Hippocampal formation (tissue), 2 donors: Measurements from ENCODE around the gene PLD3.
"Not testable (repeated sequence)": the region's sequence is repeated elsewhere in the genome, so short reads cannot be mapped to it uniquely, and the experiment has no call there.

Source experiments
- DNase-seq, 2 donors: peaks; one replicate each; lab custom pipeline; 2025; lab: John Stamatoyannopoulos, UW

Gene PLD3

DNA sequence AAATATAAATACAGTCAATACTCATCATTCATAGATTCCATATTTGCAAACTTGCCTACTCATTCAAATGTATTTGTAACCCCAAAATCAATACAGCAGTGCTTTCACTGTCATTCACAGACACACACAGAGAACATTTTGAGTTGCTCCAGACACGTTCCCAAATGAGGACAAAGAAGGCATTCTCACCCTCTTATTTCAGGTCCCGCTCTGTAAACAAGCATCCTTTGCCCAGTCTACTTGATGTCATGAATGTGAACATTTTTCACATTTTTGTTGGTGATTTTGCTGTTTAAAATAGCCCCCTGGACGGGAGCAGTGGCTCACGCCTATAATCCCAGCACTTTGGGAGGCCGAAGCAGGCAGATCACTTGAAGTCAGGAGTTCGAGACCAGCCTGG, 15.8 kb upstream of the PLD3 start:
- peak in 1 of 2 donors; percentile 42 for DNase-seq

DNA sequence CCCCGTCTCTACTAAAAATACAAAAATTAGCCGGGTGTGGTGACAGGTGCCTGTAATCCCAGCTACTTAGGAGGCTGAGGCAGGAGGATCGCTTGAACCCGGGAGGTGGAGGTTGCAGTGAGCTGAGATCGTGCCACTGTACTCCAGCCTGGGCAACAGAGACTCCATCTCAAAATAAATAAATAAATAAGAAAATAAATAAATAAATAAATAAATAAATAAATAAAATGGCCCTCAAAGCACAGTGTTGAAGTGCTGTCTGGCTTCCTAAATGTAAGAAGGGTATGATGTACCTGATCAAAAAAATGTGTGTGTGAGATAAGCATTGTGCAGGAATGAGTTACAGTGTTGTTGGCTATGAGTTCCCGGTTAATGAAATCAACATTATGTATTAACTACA, 15.4 kb upstream of the PLD3 start:
- DNase-seq = not testable (repeated sequence)

DNA sequence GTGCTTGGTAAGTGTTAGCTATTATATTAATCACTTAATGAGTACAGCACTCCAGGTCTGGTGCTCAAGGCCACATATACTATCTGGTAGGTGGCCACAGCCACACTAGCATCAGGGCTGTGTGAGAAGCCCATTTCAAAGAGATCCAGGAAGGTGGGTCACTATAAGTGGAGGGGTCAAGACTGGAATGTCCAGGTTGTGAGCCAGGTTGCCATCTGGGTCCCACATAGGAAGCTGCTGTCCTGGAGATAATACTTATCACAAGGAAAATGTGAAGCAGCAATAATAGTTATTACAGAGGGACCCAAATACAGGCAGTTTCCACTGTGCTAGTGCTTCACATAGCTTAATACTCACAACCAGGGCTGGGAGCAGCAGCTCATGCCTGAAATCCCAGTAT, 13.4 kb upstream of the PLD3 start:
- no peak for DNase-seq

DNA sequence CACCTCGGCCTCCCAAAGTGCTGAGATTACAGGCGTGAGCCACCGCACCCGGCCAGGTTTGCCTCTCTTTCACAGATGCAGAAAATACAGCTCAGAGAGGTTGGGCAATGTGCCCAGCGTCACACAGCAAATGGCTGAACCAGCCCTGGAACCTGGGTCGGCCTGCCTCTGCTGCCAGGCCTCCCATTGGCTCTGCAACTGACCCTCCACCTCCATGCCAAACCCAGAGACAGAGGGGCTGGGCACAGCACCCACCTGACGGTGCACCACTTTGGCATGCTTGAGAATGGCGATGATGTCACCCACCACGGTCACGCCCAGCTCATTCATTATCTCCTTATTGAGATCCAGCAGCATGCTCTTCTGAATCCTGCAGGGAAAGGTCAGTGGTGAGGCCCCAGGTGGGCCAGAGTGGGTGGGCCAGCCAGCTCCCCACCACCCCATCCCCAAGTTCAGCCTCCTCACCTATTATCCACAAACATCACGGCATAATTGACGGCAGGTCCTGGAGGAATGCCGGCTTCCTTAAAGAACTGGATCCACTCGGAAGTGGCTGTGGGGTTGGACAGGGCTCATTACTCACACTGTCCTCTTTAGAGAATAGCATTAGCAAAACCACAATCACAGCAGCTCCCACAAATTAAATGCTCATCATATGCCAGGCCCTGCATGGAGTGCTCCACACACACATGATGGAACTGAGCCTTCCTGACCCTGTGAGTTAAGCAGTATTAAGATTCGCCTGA, 12.5 kb upstream of the PLD3 start:
- no peak for DNase-seq

DNA sequence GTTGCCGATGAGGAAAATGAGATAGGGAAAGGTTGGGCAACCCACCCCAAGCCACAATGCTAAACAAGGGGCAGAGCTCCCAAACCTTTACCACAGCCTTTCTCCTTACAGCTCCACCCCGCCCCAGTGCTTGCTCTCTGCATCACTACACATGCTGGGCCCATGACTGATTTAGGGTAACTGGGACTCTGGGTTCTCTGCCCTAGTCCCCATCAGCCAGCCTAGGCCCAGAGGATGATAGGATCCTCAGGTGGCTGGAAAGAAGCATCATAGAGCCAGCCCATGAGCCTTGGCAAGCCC, 11.9 kb upstream of the PLD3 start:
- no peak for DNase-seq

DNA sequence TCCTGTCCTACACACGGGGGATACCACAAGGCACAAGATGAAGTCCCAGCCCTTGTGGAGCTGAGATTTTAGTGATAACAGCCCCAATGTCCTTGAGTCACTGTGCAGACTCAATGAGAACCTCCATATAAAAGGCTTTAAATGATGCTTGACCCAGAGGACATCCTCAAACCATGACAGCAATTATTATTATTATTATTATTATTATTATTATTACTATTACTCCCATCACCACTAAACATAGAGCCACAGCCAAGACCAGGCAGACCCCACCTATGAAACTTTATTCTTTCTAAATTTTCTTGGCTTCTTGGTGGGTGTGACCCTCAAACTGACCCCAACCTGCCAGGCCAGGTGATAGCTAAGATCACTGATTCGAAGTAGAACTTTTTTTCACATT, 11.4 kb upstream of the PLD3 start:
- DNase-seq = no peak

DNA sequence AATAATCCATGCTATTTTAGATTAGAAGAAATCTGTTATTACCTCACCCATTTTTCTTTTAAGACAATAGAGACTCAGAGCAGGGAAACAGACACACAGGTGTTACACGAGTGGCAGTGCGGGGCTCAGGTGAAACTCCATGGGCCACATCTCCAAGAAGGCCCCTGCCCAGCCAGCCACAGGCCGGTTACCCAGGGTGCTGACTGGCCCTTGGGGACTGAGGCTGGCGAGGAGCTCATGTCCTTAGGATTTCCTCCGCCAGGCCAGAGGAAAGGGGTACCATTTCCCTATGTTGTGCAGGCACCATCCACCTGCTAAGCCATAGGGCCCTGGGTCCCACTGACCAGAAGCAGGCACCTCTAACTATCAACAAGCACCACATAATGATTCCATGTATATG, 10.9 kb upstream of the PLD3 start:
- no peak for DNase-seq

DNA sequence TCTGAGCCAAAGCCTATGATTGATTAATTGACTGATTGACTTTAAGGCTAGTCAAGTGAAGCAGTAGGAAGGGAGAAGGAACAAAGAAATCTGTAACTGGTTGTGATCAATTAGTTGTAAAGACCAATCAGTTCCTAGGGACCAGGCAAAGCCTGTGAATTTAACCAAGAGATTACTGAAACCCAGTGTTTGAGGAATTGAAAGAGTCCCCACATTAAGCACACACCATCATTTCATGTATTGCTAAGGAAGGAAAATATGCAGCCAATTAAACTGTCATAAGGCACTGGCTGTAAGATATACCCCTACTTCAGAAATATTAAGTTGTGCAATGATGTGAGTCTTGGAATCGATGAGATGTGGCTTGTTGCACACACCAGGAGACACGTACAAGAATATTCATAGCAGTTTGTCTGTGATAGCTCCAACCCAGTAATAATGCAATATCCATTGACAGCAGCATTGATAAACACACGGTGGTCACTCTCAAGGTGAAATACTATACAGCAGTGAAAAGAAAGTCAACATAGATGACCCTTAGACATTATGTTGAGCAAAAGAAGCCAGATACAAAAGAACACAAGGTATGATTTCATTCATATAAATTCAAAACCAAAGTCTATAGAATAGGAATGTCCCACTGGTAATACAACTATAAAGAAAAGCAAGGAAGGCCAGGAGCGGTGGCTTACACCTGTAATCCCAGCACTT, 9.3 kb upstream of the PLD3 start:
- no peak for DNase-seq

DNA sequence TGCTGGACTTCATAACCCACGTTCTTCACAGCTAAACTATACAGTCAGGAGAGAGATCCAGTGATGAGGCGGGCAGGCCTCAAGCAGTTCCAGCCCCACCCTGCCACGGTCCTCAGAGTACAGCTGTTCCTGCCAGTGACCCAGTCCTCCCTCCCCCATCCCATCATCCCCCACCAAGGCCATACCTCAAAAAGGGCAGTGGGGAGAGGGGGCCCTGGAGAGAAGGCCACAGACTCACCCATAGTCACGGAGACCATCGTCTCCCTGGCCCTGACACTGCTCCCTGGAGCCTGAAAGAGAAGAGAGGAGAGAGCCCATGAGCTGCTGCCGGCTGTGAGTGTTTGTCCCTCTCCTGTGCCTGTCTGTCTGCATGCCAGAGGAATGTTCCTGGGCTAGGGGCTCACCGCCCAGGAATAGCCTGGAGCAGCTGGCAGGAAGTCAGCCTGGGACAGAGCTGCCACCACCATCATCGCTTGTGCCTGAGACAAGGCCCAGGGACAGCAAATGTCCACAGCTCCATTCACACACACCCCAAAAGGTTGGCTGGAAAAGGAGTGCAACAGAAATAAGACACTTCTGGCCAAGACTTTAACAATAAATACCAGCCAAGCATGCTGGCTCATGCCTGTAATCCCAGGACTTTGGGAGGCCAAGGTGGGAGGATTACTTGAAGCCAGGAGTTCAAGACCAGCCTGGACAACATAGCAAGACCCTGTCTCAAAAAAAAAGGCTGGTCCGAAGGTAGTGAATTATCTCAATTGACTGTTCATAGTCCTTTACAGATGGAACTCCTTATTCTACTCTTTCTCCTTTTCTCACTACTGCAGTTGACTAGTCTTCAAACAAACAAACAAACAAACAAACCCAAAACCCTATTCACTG, 6.7 kb upstream of the PLD3 start:
- no peak for DNase-seq

DNA sequence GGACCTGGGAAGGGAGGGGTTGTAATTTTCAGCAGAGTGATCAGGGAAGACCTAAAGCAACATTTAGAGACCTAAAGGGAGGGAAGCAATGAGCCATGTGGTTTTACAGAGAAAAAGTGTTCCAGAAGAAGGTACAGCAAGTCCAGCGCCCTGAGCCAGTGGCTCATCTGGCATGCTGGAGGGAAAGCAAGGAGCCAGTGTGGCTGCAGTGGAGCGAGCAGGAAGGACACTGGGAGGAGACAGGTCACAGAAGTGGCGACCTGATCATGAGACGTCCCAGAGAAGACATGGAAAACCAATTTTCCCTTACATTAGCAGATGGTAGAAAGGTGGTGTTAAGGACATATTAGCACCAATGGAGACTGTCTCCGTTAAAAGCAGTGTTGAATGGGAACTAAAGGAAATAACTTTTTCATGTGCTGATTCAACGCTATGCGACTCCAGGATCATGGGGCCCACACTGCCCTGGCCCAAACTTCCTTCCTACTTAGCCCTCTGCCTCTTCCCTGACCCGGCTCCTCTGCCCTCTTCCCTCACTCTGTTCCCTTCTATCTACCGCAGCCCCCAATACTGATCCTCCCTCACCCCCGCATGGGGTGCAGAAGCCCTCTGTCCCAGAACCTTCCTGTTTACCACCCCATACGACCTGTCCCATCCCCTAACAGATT, 5.7 kb upstream of the PLD3 start:
- DNase-seq = no peak

DNA sequence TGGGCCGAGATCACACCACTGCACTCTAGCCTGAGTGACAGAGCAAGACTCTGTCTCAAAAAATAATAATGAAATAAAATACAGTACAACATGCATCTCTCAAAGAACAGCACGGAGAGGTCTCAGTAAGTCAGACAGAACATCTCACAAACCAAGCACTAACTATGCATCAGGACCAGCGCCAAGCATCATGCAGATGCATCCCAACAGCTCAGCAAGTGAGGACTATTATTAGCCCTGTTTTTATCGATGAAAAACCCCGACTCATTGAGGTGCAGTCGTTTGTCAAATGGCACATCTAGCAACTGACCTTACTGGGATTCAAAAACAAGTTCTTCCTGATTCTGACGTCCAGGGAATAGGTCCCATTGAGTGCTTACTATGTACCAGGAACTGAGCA, 4.1 kb upstream of the PLD3 start:
- no peak for DNase-seq

DNA sequence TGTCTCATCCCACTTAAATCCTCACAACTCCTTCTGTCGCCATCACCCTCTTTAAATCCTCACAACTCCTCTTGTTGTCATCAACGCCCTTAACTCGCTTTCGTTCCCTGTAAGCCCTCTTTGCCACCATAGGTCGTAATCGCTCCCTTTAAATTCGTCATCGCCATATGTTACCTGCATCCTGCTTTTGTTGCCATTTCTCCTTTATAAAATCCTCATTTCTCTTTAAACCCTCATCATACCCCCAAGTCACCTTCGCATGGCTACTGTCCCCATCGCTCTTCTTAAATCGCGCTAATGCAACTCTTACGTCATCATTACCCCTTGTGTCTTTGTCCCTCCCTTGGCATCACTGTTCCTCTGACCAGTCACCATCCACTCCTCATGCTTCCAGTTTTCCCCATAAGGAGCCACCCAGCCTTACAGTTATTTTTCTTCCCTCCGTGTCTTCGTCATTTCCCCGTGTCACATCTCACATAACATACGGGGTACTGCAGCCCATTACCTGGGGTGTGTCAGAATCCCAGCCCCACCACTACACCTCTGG, 539 bp downstream of the PLD3 start:
- peak in 1 of 2 donors; percentile 30 for DNase-seq

DNA sequence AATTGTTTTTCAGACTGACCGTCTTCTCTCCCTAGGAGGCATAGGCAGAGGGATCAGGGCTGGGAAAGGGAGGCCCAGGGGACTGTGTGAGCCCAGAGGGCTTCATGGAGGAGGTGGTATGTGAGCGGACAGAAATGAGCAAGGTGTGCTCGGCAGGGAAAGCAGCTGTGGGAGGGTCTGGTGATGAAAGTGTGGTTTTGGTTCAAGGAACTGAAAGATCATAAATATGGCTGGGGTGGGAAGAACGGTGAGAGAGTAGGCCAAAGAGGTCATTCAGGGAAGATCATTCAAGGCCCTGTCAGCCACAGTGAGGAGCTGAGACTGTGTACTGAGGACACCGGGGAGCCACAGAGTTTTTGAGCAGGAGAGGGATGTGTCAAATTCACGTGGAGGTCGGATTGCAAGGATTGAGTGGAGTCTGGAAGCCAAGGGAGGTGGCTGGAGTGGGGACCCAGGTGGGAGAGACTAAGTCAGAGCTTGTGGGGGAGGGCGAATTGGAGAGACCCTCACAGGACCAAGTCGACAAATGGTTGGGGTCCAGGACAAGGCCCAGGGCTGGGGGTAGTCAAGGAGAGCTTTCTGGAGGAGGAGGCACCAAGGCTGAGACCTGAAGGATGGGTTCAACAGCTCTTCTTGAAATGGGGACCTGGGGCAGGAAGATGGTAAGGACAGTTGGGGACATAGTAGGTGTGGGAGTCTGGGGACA, 7.6 kb downstream of the PLD3 start:
- no peak for DNase-seq

DNA sequence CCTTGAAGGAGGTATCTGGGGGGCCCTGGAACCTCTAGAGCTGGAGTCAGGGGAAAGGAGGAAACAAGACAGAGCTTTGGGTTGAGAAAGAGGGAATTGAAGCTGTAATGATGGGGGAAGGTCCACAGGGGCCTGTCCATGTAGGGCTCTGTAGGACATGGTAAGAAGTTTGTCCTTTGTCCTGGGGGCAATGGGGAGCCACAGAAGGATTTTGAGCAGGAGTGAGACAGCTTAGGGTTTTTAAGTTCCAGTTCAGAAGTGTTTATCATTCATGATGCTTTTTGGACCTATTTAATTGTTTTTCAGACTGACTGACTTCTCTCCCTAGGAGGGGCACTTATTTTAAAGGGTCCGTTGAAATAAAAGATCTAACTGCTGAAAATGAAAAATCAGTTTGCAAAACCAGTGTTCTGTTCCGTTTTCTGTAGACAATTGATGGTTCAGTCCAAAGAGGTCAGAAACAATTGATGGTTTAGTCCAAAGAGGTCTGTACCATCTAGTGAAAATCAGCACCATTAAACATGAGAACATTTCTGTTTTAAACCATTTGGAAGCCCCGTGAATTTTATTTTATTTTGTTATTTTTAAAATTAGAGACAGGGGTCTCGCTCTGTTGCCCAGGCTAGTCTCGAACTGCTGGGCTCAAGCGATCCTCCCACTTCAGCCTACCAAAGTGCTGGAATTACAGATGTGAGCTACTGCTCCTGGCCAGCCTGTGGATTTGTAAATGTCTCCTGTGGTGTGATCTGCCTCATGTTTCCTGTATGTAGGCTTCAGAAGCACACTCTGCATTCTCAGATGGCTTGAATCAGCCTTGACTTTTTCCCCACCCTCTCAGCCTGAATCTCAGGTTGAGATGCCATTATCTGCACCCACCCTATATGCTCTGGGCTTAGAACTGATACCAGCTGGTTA, 8.4 kb downstream of the PLD3 start:
- DNase-seq = no peak

DNA sequence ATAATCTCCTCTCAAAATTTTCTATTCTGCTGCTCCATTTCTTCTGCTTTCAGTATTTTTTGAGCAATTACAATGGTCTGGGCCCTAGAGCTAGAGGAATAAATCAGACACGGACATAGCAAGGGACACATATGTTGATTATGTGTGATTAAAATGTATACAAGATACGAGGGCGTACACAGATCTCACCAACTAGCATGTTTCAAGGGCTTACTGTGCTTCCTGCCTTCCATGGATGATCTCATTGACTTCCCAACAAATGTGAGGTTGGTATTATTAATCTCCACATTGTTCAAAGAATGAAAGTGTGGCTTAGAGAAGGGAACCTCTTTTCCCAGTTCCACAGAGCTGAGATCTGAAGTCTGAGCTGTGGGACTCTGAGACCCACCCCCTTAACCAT, 9.1 kb downstream of the PLD3 start:
- DNase-seq = no peak

DNA sequence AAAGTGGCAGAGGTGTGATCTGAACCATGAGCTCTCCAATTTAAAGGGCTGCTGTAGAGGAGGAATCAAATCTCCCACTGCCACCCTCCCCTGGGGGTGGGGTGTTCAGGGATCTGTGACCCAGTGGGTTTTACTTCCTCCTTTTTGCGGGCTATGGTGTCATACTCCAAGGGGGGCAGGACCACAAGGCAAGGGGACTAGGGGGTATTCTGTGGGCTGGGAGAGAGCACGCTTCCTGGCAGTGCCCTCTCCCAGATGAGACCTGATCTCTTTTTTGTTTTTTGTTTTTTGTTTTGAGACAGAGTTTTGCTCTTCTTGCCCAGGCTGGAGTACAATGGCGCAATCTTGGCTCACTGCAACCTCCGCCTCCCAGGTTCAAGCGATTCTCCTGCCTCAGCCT, 10.3 kb downstream of the PLD3 start:
- DNase-seq = no peak

DNA sequence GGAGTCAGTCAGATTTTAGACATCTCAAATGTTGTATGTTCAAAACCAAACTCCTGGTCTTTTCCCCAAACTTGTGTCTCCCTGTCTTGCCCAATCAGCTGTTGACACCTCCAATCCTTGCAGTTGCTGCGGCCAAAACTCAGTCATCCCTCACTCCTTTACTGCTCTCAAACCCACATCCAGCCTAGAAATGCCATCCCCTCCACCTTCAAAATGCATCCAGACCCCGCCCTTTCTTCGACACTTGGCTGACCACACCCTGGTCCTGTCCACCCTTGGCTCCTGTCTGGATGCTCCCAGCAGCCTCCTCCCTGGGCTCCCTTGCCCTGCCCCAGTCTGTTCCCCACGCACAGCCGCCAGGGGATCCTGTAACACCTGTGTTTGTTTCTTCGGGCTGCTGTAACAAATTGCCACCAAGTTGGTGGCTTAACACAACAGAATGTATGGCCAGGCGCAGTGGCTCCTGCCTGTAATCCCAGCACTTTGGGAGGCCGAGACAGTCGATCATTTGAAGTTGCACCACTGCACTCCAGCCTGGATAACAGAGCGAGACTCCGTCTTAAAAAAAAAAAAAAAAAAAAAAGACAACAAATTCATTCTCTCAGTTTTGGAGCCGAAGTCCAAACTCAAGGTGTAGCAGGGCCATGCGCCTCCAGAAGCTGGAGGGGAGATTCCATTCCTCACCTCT, 11.7 kb downstream of the PLD3 start:
- DNase-seq = no peak

DNA sequence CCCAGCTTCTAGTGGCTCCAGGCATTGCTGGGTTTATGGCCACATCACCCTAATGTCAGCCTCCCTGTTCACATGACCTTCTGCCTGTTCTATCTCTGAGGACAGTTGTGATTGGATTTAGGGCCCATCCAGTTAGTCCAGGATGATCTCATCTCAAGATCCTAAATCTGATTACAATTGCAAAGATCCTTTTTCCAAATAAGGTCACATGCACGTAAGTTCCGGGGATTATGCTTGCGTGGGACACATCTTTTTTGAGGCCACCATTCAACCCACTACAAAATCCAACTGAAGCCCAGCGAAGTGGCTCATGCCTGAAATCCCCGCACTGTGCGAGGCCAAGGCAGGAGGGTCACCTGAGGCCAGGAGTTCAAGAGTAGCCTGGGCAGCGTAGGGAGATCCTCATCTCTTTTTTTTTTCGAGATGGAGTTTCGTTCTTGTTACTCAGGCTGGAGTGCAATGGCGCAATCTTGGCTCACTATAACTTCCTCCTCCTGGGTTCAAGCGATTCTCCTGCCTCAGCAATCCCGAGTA, 12.3 kb downstream of the PLD3 start:
- DNase-seq = no peak

DNA sequence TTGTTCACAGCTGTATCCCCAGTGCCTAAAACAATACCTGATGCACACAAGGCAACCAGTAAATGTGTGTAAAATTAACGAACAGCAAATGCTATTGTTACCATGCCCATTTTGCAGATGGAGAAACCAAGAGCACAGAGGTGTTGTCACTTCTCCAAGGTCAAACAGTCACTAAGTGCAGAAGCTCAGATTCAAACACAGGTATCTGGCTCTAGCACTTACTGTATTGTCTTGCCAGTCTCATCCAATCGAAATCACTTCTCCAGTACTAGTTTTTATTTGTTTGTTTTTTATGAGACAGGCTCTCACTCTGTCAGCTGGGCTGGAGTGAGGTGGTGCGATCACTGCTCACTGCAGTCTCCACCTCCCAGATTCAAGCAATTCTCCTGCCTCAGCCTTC, 13.7 kb downstream of the PLD3 start:
- no peak for DNase-seq

DNA sequence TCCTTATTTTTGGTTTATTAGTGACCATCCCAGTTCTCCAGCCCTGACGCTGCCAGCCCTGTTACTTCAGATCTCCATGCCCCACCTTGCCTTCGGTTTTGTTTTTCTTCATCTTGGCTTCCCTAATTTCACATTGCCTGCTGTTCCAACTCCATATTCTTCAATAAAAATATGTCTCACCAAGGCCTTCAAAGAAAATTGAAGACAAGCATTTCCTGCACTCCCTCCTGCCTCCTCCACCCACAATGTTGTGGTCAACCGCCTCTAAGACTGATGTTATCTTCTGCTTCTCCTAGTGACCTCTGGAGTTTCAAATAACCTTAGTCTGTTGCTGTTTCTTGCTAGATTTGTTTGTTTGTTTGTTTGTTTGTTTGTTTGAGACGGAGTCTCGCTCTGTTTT, 14.6 kb downstream of the PLD3 start:
- DNase-seq = no peak
